ENCODE results near the gene KMO. TPM values are rescaled to one million over a fixed set of nuclear protein-coding genes. Genes with fewer than 3 reads are reported as not detected.

Gene KMO
- total RNA-seq, 1 experiment from 2014 or later: not detected

DNA sequence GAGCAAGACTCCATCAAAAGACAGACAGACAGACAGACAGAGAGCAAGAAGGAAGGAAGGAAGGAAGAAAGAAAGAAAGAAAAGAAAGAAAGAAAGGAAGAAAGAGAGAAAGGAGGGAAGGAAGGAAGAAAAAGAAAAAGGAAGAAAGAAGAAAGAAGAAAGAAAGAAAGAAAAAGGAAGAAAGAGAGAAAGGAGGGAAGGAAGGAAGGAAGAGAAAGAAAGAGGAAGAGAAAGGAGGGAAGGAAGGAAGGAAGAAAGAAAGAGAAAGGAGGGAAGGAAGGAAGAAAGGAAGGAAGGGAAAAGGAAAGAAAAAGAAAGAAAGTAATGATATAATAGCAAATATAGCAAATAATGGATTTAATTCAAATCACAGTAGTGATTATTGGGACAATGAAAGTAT, 75.3 kb downstream of the KMO start:
- TF ChIP-seq CTCF (conservative IDR thresholded peaks at IDR 0.05): no peak
- Histone ChIP-seq H3K23ac (ENCODE audit: insufficient read length, low read depth, low read length) (no peak overlapping the region), H3K56ac (ENCODE audit: insufficient read length, low read depth, low read length) (no peak overlapping the region), H3K79me1 (ENCODE audit: insufficient read depth, low read depth, low read length, poor library complexity, severe bottlenecking) (no peaks in the 10 kb centered on the region), H2AK5ac (ENCODE audit: insufficient read length, low read length) (no peak overlapping the region), H3K4me2 (ENCODE audit: insufficient read depth, insufficient read length, low read length) (no peak overlapping the region), H4K8ac (replicated peaks; ENCODE audit: insufficient read length, low read depth, low read length) (no peak overlapping the region), H4K5ac (ENCODE audit: insufficient read length, low read depth, low read length) (no peak overlapping the region), H2BK5ac (ENCODE audit: insufficient read length, low read length) (no peak overlapping the region), H3K23me2 (ENCODE audit: insufficient read length, low read depth, low read length, poor library complexity, severe bottlenecking) (no peaks in the 10 kb centered on the region), H2AFZ (ENCODE audit: low read length) (no peak overlapping the region), H3K27ac (ENCODE audit: insufficient read length, low read depth, low read length) (no peak overlapping the region), H3K18ac (ENCODE audit: insufficient read length, low read depth, low read length) (no peak overlapping the region), H3K9ac (ENCODE audit: extremely low read depth, insufficient read length, low read length) (no peak overlapping the region), H2BK120ac (ENCODE audit: low read depth, low read length, poor library complexity, severe bottlenecking) (no peak overlapping the region), H3T11ph (ENCODE audit: low read length) (no peak overlapping the region), H3K79me2 (ENCODE audit: insufficient read depth, low read length) (no peaks in the 10 kb centered on the region), H3K14ac (ENCODE audit: insufficient read depth, low read length) (no peak overlapping the region), H3K9me3 (ENCODE audit: control insufficient read depth, low read depth, low read length) (no peaks in the 10 kb centered on the region), H4K91ac (ENCODE audit: insufficient read length, low read depth, low read length) (no peak overlapping the region), H2BK20ac (ENCODE audit: low read depth, low read length, poor library complexity, severe bottlenecking) (no peak overlapping the region), H2BK15ac (ENCODE audit: low read depth, low read length) (no peak overlapping the region), H3K27me3 (ENCODE audit: insufficient read depth, low read length) (no peaks in the 10 kb centered on the region), H2BK12ac (ENCODE audit: insufficient read length, low read depth, low read length) (no peak overlapping the region), H3K4ac (ENCODE audit: low read depth, low read length) (no peak overlapping the region), H4K20me1 (ENCODE audit: control insufficient read depth, insufficient read depth, insufficient read length) (no peaks in the 10 kb centered on the region), H3K4me1 (ENCODE audit: insufficient read depth, low read length) (no peaks in the 10 kb centered on the region)
- Mint-ChIP-seq H3K4me3 (no peak overlapping the region), H3K27ac (no peak overlapping the region; a peak in 1 of 7 replicates), H3K4me1 (no peaks in the 10 kb centered on the region), H3K27me3 (ENCODE audit: low read depth) (no peaks in the 10 kb centered on the region), H3K36me3 (ENCODE audit: insufficient read depth in 1 of 3, low read depth in 3 of 3) (no peaks in the 10 kb centered on the region; a peak in 1 of 7 replicates), H3K9me3 (no peaks in the 10 kb centered on the region; a peak in 1 of 5 replicates)
- no peak for DNase-seq
